ENCODE results near the gene TYROBP. TPM values are rescaled to one million over a fixed set of nuclear protein-coding genes. Genes with fewer than 3 reads are reported as not detected.
"Not testable (repeated sequence)": the region's sequence is repeated elsewhere in the genome, so short reads cannot be mapped to it uniquely, and the experiment has no call there.

Gene TYROBP
- total RNA-seq, 2 donors from 2014 or later: not detected

DNA sequence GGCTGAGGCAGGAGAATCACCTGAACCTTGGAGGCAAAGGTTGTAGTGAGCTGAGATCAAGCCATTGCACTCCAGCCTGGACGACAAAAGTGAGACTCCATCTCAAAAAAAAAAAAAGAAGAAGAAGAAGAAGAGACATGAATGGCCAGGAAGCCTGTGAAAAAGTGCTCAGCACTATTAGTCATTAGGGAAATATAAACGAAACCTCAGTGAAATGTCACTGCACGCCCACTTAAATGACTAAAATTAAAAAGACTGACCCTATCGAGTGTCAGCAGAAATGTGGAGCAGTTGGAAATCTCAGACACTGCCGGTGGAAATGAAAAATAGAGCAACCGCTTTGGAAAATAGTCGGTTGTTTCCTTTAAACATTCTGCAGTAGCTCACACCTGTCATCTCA lies 5.5 kb upstream of the TYROBP start:
- H3K36me3 Mint-ChIP-seq (ENCODE audit: low read depth): no peaks in the 10 kb centered on the region
- H3K9me3 Mint-ChIP-seq: no peaks in the 10 kb centered on the region
- H3K27me3 Mint-ChIP-seq: no peaks in the 10 kb centered on the region
- no peaks in the 10 kb centered on the region for H3K4me1 Mint-ChIP-seq
- H3K27ac Mint-ChIP-seq: no peak overlapping the region
- ATAC-seq (replicated peaks): peak; percentile 76
- H3K4me3 Mint-ChIP-seq: peak overlapping the region; percentile 48

- ATAC-seq (replicated peaks): peak; percentile 67
- no peaks in the 10 kb centered on the region for H3K36me3 Mint-ChIP-seq (ENCODE audit: low read depth)
- no peaks in the 10 kb centered on the region for H3K4me1 Mint-ChIP-seq
Measured at GRCh38 chr19:35911790-35912189, 3.7 kb upstream of the TYROBP start.

GRCh38 chr19:35911173-35911572 lies 3.1 kb upstream of the TYROBP start:
- ATAC-seq (replicated peaks): no peak
- no peaks in the 10 kb centered on the region for H3K9me3 Mint-ChIP-seq
- H3K4me1 Mint-ChIP-seq: no peaks in the 10 kb centered on the region
- no peak overlapping the region for H3K27ac Mint-ChIP-seq
- no peaks in the 10 kb centered on the region for H3K27me3 Mint-ChIP-seq
- H3K36me3 Mint-ChIP-seq (ENCODE audit: low read depth): no peaks in the 10 kb centered on the region
- no peak overlapping the region for H3K4me3 Mint-ChIP-seq

More at GRCh38 chr19:35911790-35912189, 3.7 kb upstream of the TYROBP start:
- H3K27ac Mint-ChIP-seq: no peak overlapping the region
- no peak overlapping the region for H3K4me3 Mint-ChIP-seq
- H3K9me3 Mint-ChIP-seq: no peaks in the 10 kb centered on the region
- H3K27me3 Mint-ChIP-seq: no peaks in the 10 kb centered on the region

DNA sequence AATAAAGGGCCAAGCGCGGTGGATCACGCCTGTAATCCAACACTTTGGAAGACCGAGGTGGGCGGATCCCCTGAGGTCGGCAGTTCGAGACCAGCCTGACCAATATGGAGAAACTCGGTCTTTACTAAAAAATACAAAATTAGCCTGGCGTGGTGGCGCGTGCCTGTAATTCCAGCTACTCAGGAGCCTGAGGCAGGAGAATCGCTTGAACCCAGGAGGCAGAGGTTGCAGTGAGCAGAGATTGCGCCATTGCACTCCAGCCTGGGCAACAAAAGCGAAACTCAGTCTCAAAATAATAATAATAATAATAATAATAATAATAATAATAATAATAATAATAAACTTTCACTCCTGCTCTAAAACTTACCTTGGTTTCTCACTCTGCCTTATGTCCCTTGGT lies 2.3 kb upstream of the TYROBP start:
- not testable (repeated sequence) for H3K27me3 Mint-ChIP-seq; H3K36me3 Mint-ChIP-seq (ENCODE audit: low read depth); H3K4me1 Mint-ChIP-seq; H3K4me3 Mint-ChIP-seq; H3K9me3 Mint-ChIP-seq; H3K27ac Mint-ChIP-seq; ATAC-seq (replicated peaks)

GRCh38 chr19:35909684-35910035 lies 1.6 kb upstream of the TYROBP start:
- Mint-ChIP-seq H3K27me3 (no peaks in the 10 kb centered on the region), H3K9me3 (no peaks in the 10 kb centered on the region), H3K27ac (no peak overlapping the region), H3K4me1 (peaks cover 6% of the 10 kb centered on the region), H3K4me3 (no peak overlapping the region), H3K36me3 (ENCODE audit: low read depth) (no peaks in the 10 kb centered on the region)
- no peak for ATAC-seq (replicated peaks)

DNA sequence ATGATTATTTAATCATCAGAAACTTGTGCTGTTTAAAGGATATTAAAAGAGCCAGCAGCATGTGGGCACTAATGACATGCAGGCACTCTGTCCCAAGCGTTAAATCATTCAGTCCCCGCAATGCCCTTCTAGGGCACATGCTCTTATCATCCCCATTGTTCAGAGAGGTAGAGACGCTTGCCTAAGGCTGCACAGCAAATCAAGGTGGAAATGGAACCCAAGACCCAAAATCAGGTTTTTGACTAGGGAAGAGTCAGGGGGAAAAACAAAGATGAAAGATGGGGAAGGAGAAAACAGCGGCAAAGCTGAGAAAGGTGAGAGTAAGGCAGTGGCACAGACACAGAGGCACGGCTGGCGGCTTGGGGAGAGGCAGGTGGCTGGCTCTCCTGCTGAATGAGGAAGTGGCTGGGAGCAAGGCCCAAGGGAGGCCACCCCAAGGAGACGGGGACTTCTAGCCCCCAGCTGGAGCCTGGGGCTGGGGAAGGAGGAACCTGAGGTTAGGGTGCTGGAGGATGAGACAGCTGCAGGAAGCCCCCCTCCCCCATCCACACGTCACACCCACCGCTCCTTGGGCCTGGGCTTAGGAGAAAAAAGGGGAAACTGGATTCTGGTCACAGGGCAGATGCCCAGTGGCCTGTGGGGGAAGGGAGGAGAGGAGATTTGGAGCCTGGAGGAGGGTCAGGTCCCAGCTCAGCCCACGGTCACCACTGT lies 1.0 kb upstream of the TYROBP start:
- Mint-ChIP-seq H3K36me3 (ENCODE audit: low read depth) (no peaks in the 10 kb centered on the region), H3K4me3 (no peak overlapping the region), H3K27ac (no peak overlapping the region), H3K4me1 (peaks cover 12% of the 10 kb centered on the region), H3K27me3 (no peaks in the 10 kb centered on the region), H3K9me3 (no peaks in the 10 kb centered on the region)
- no peak for ATAC-seq (replicated peaks)

DNA sequence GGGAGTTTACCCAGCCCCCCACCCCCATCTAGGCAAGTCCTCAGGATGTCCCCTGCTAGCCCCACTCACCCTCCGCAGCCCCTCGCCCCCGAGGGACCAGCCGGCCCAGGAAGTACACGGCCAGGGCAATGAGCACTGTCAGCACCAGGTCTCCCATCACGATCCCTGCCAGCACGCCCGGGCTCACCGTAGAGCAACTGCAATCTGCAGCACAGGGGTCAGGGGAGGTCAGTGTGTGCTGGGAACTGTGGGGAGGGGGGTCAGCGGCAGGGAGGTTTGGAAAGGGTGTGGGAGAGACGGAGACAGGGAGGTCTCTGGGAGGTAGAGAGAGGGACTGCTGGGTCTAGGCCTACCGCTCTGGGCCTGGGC lies 734 bp downstream of the TYROBP start:
- H3K27ac Mint-ChIP-seq: no peak overlapping the region

GRCh38 chr19:35905178-35905727 lies 2.8 kb downstream of the TYROBP start:
- peaks cover 26% of the 10 kb centered on the region for H3K4me1 Mint-ChIP-seq
- peaks cover 10% of the 10 kb centered on the region for H3K36me3 Mint-ChIP-seq (ENCODE audit: low read depth)
- peak overlapping the region; percentile 64 for H3K27ac Mint-ChIP-seq
- peak overlapping the region; percentile 81 for H3K4me3 Mint-ChIP-seq
- no peaks in the 10 kb centered on the region for H3K27me3 Mint-ChIP-seq
- H3K9me3 Mint-ChIP-seq: no peaks in the 10 kb centered on the region
- no peak for ATAC-seq (replicated peaks)

More for the DNA sequence above, 734 bp downstream of the TYROBP start:
- Mint-ChIP-seq H3K27me3 (no peaks in the 10 kb centered on the region), H3K4me1 (peaks cover 19% of the 10 kb centered on the region), H3K4me3 (no peak overlapping the region), H3K9me3 (no peaks in the 10 kb centered on the region), H3K36me3 (ENCODE audit: low read depth) (peaks cover 10% of the 10 kb centered on the region)
- ATAC-seq (replicated peaks): no peak

GRCh38 chr19:35904311-35905068 lies 3.6 kb downstream of the TYROBP start:
- Mint-ChIP-seq H3K4me1 (peaks cover 26% of the 10 kb centered on the region), H3K4me3 (peak overlapping the region; percentile 81)

GRCh38 chr19:35903550-35904179 lies 4.4 kb downstream of the TYROBP start:
- Mint-ChIP-seq H3K4me1 (peaks cover 26% of the 10 kb centered on the region), H3K4me3 (peak overlapping the region; percentile 81), H3K27ac (peak overlapping the region; percentile 64), H3K9me3 (no peaks in the 10 kb centered on the region), H3K36me3 (ENCODE audit: low read depth) (peaks cover 21% of the 10 kb centered on the region), H3K27me3 (no peaks in the 10 kb centered on the region)
- peak; percentile 60 for ATAC-seq (replicated peaks)

More at GRCh38 chr19:35904311-35905068, 3.6 kb downstream of the TYROBP start:
- Mint-ChIP-seq H3K9me3 (no peaks in the 10 kb centered on the region), H3K27me3 (no peaks in the 10 kb centered on the region), H3K36me3 (ENCODE audit: low read depth) (peaks cover 13% of the 10 kb centered on the region), H3K27ac (peak overlapping the region; percentile 64)
- no peak for ATAC-seq (replicated peaks)

DNA sequence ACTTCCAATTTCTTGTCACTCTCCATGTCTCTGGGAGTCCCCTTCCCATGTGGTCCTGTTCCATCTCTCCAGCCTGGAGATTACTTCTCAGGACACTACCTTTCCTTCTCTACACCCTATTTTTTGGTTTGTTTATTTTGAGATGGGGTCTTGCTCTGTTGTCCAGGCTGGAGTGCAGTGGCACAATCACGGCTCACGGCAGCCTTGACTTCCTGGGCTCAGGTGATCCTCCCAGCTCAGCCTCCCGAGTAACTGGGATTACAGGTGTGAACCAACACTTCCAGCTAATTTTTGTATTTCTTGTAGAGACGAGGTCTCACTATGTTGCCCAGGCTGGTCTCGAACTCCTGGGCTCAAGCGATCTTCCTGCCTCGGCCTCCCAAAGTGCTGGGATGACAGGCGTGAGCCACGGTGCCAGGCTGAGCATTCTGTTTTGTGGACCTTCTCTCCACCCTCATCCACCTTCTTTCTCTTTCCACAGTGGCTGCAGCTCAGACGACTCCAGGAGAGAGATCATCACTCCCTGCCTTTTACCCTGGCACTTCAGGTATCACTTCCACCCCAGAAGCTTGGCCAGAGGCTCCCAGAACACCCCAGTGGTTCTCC lies 5.1 kb downstream of the TYROBP start:
- peaks cover 28% of the 10 kb centered on the region for H3K36me3 Mint-ChIP-seq (ENCODE audit: low read depth)
- H3K9me3 Mint-ChIP-seq: no peaks in the 10 kb centered on the region
- H3K27me3 Mint-ChIP-seq: no peaks in the 10 kb centered on the region
- ATAC-seq (replicated peaks): no peak
- peak overlapping the region; percentile 64 for H3K27ac Mint-ChIP-seq
- peak overlapping the region; percentile 81 for H3K4me3 Mint-ChIP-seq
- peaks cover 26% of the 10 kb centered on the region for H3K4me1 Mint-ChIP-seq

GRCh38 chr19:35901854-35902661 lies 6.0 kb downstream of the TYROBP start, which contains the start of gene HCST:
HCST (plus strand) TSS chr19:35902529; CDS start chr19:35902594, 65 bp downstream.
- peaks cover 26% of the 10 kb centered on the region for H3K4me1 Mint-ChIP-seq
- peak; percentile 17 for ATAC-seq (replicated peaks)
- H3K27me3 Mint-ChIP-seq: no peaks in the 10 kb centered on the region
- H3K4me3 Mint-ChIP-seq: peak within 1 kb of the TSS; percentile 81
- H3K27ac Mint-ChIP-seq: peak within 1 kb of the TSS; percentile 64
- peaks cover 37% of the 10 kb centered on the region for H3K36me3 Mint-ChIP-seq (ENCODE audit: low read depth)
- no peaks in the 10 kb centered on the region for H3K9me3 Mint-ChIP-seq

DNA sequence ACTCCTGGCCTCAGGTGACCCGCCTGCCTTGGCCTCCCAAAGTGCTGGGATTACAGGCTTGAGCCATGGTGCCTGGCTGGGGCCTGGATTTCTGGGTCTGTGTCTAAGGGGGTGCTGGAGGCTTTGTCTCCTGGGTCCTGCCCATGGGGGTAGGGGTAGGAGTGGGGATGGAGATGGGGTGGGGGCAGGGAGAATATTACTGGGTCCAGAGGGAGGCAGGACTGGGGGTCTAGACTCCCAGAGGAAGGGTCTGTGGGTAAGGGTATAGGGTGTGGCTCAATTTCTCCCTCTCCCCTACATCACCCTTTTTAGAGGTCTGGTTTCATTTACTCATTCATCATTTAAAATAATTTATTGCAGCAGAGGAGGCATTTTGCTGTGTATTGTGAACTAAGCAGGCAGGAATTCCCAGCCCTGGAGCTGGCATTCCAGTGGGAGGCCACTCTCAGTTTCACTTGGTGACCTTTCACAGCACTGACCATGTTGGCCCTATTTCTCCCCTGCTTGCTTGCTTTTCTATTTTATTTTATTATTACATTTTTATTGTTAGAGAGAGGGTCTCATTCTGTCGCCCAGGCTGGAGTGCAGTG lies 6.9 kb downstream of the TYROBP start:
- Mint-ChIP-seq H3K27me3 (no peaks in the 10 kb centered on the region), H3K36me3 (ENCODE audit: low read depth) (peaks cover 46% of the 10 kb centered on the region), H3K4me3 (peak overlapping the region; percentile 81), H3K27ac (peak overlapping the region; percentile 91), H3K9me3 (no peaks in the 10 kb centered on the region), H3K4me1 (peaks cover 26% of the 10 kb centered on the region)
- ATAC-seq (replicated peaks): no peak

Data from activated T-helper 17 cell treated with anti-CD3 and anti-CD28 coated beads, Interleukin-2, amount 50 U/mL, for 72 hours (primary cell).